Lower lobe of right lung (tissue), 2 donors: ENCODE measurements around the gene MTRR. TPM values are rescaled to one million over a fixed set of nuclear protein-coding genes. Genes with fewer than 3 reads are reported as not detected.

Experiments
- ATAC-seq, 2 donors: fragments of 200-7000 bp; cut with Tn5 transposase; one replicate each; pipeline ENCODE4 v1.9.1; 2020 to 2022; ENCODE audit warnings: mild to moderate bottlenecking in 2 of 2, moderate library complexity in 2 of 2
- DNase-seq: peaks from one replicate; pipeline ENCODE4 v3.0.0-alpha.2; 2020
- H3K27ac ChIP-seq: fragments of 200-600 bp; one replicate; pipeline ENCODE4 v1.8.0; 2022
- H3K27me3 ChIP-seq: fragments of 200-600 bp; one replicate; pipeline ENCODE4 v1.8.0; 2022; ENCODE audit warnings: low read depth
- H3K36me3 ChIP-seq: fragments of 200-600 bp; one replicate; pipeline ENCODE4 v1.8.0; 2022; ENCODE audit warnings: mild to moderate bottlenecking
- H3K4me1 ChIP-seq: fragments of 200-600 bp; one replicate; pipeline ENCODE4 v1.8.0; 2022
- H3K4me3 ChIP-seq: fragments of 200-600 bp; one replicate; pipeline ENCODE4 v1.8.0; 2022; ENCODE audit warnings: mild to moderate bottlenecking
- H3K9me3 ChIP-seq: fragments of 200-600 bp; one replicate; pipeline ENCODE4 v1.8.0; 2022
- intact Hi-C: fragments of 100-400 bp; cut with DNase I; formaldehyde crosslinking; loops from one replicate; pipeline ENCODE4 v1.11.0; 2022
- total RNA-seq: library from RNA; stranded (reverse); fragmentation: NEBNext Ultra II Directional; extraction: Animal tissue kit (Norgen Biotek cat#: 25700); gene quantifications from one replicate; pipeline ENCODE4 v1.2.1, GENCODE V29; 2021
- TF ChIP-seq, protein P1 (sequence below): fragments of 200-600 bp; IDR thresholded peaks from one replicate; pipeline ENCODE4 v1.8.0; 2022; ENCODE audit warnings: antibody characterized with exemption, mild to moderate bottlenecking
- donor health status: DM: no; HTN: yes; CAD: no; lungs with severe emphysema.

The MTRR gene
- total RNA-seq, 1 donor from 2014 or later = 92.9 TPM

DNA sequence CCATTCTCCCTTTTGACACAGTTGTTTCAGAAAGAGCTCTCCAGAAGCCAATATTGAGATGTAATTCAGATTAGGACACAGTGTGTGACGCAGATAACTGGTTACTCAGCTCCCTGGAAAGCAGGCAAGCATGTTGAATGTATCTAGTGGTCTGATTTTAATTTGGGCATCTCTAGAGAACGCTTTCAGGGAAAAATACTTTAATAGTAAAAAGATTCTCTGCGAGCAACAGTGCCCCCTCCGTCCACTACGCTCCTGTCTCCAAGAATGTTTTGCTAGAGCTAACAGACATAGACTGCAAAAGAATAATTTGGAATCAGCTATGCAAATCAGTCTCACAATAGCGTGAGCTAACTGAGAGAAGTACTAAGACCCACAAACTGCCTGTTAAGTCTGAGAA lies 41.3 kb upstream of the MTRR start:
- H3K4me1 ChIP-seq = no peaks in the 10 kb centered on the region
- no peak overlapping the region for H3K4me3 ChIP-seq
- no peak overlapping the region for H3K27ac ChIP-seq
- TF ChIP-seq, protein P1, sequence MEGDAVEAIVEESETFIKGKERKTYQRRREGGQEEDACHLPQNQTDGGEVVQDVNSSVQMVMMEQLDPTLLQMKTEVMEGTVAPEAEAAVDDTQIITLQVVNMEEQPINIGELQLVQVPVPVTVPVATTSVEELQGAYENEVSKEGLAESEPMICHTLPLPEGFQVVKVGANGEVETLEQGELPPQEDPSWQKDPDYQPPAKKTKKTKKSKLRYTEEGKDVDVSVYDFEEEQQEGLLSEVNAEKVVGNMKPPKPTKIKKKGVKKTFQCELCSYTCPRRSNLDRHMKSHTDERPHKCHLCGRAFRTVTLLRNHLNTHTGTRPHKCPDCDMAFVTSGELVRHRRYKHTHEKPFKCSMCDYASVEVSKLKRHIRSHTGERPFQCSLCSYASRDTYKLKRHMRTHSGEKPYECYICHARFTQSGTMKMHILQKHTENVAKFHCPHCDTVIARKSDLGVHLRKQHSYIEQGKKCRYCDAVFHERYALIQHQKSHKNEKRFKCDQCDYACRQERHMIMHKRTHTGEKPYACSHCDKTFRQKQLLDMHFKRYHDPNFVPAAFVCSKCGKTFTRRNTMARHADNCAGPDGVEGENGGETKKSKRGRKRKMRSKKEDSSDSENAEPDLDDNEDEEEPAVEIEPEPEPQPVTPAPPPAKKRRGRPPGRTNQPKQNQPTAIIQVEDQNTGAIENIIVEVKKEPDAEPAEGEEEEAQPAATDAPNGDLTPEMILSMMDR = no peak
- intact Hi-C loops = no loop called here
- H3K36me3 ChIP-seq = no peaks in the 10 kb centered on the region
- no peaks in the 10 kb centered on the region for H3K27me3 ChIP-seq
- H3K9me3 ChIP-seq = no peaks in the 10 kb centered on the region
- ATAC-seq (no peak), DNase-seq (no peak)

DNA sequence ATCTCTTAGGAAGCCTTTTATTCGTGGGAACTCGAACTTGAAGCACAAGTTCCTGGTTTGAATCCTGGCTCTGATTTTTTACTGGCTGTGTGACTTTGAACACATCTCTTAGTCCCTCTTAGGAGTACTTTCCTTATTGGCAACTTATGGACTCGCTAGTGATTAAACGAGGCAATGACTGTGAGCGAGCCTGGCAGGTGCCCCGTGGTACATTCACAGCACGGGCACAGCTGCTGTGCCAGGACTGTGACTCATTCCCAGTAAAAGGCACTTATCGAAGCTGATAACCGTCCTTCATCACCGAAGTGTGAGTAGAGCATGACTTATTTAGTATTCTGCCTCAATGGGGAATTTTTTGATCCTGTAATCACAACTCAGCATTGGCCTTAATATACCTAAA lies 40.7 kb upstream of the MTRR start:
- H3K9me3 ChIP-seq = no peaks in the 10 kb centered on the region

DNA sequence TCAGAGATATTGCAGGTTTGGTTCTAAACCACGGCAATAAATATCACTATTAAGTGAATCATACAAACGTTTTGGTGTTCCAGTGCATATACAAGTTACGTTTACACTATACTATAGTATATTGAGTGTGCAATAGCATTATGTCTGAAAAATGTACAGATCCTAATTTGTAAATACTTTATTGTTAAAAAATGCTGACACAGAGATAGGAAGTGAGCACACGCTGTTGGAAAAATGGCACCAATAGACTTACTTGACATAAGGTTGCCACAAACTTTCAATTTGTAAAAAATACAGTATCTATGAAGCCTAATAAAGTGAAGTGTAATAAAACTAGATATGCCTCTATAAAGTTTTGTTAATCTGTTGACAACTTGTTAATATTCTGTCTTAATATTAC lies 34.0 kb upstream of the MTRR start:
- no peak overlapping the region for H3K4me3 ChIP-seq
- intact Hi-C loops = no loop called here
- ATAC-seq (no peak), DNase-seq (no peak)
- no peaks in the 10 kb centered on the region for H3K9me3 ChIP-seq
- no peaks in the 10 kb centered on the region for H3K27me3 ChIP-seq
- TF ChIP-seq, protein P1 = no peak
- no peaks in the 10 kb centered on the region for H3K36me3 ChIP-seq
- no peaks in the 10 kb centered on the region for H3K4me1 ChIP-seq
- H3K27ac ChIP-seq = no peak overlapping the region

More for the DNA sequence above, 40.7 kb upstream of the MTRR start:
- no peaks in the 10 kb centered on the region for H3K4me1 ChIP-seq
- ATAC-seq (peak; percentile 76 to 87), DNase-seq (no peak)
- no peak overlapping the region for H3K4me3 ChIP-seq
- intact Hi-C loops = no loop called here
- TF ChIP-seq, protein P1 = no peak
- no peak overlapping the region for H3K27ac ChIP-seq
- no peaks in the 10 kb centered on the region for H3K36me3 ChIP-seq
- no peaks in the 10 kb centered on the region for H3K27me3 ChIP-seq

DNA sequence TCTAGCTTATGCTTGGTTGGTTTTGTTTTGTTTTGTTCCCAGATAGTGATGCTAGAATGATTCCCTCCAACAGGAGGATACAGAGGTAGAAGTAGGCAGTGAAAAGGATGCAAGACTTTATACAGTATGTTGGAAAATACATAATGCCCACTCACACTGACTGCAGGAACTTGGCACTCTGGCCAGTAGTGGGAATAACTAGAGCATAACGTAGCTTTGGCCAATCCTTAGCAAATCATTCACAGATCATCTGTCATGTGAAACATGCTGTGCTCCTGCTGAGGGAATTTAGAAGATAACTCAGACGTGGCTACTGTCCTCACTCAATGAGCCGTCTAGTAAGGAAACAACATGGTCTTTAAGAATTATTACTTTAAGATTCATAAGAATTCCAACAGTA lies 31.5 kb upstream of the MTRR start:
- Histone ChIP-seq H3K4me1 (no peaks in the 10 kb centered on the region), H3K36me3 (no peaks in the 10 kb centered on the region), H3K4me3 (no peak overlapping the region), H3K27ac (no peak overlapping the region), H3K9me3 (no peaks in the 10 kb centered on the region), H3K27me3 (no peaks in the 10 kb centered on the region)
- TF ChIP-seq, protein P1 = no peak
- intact Hi-C loops = no loop called here
- DNase-seq (no peak), ATAC-seq (no peak)

DNA sequence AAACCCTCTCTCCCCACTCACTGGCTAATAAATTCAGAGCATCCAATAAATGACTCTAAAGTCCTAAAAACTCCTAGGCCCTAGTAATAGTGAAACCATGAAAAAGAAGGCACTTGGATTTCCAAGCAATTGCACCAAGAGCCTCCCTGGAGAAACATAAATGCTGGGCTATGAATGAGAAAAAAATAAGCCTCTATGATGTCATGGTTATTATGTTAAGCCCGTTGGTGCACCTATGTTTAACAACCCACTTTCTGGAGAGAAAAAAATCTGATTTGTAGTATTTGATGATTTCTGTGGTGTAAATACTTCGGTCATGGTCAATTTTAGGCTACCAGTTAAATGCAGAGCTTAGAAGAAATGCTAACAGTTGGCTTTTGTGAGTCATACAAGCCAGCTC lies 26.4 kb upstream of the MTRR start:
- intact Hi-C loops = no loop called here
- Histone ChIP-seq H3K4me1 (no peaks in the 10 kb centered on the region), H3K36me3 (no peaks in the 10 kb centered on the region), H3K27ac (no peak overlapping the region), H3K9me3 (no peaks in the 10 kb centered on the region), H3K4me3 (no peak overlapping the region), H3K27me3 (peaks cover 6% of the 10 kb centered on the region)
- TF ChIP-seq, protein P1 = no peak
- DNase-seq (no peak), ATAC-seq (no peak)

GRCh38 chr5:7844901-7845300 lies 24.0 kb upstream of the MTRR start:
- TF ChIP-seq, protein P1 = no peak
- no peaks in the 10 kb centered on the region for H3K9me3 ChIP-seq
- ATAC-seq = no peak
- H3K36me3 ChIP-seq = no peaks in the 10 kb centered on the region
- peaks cover 5% of the 10 kb centered on the region for H3K4me1 ChIP-seq
- no peak overlapping the region for H3K27ac ChIP-seq
- intact Hi-C loops = no loop called here
- peaks cover 22% of the 10 kb centered on the region for H3K27me3 ChIP-seq
- H3K4me3 ChIP-seq = no peak overlapping the region
- DNase-seq = no peak
